ENCODE measurements around the gene MYLK. TPM values are rescaled to one million over a fixed set of nuclear protein-coding genes. Genes with fewer than 3 reads are reported as not detected.

MYLK gene
- total RNA-seq = 325 and 839 TPM in 2 replicates

GRCh38 chr3:123884203-123884831, at the start of gene MYLK:
TSS of gene MYLK (minus strand) at chr3:123884332. CDS start at chr3:123793841, 90,491 bp downstream.

GRCh38 chr3:123584988-123585937, 298.9 kb downstream of the MYLK start, which contains the start of gene HACD2:
TSS of gene HACD2 (minus strand) at chr3:123585053. CDS start at chr3:123585027, 26 bp downstream.

Other genes with a start within 250 kb of the MYLK start
- gene CCDC14, start 76.9 kb upstream of the MYLK start, total RNA-seq = 38.7 and 60.4 TPM in 2 replicates
- not detected in 2 replicates for gene ROPN1, start 107.8 kb upstream of the MYLK start, total RNA-seq
- gene KALRN, start 149.0 kb upstream of the MYLK start, total RNA-seq = 1.0 and 2.0 TPM in 2 replicates